H9 (cell line): Measurements from ENCODE around the gene LMO4. TPM values are rescaled to one million over a fixed set of nuclear protein-coding genes. Genes with fewer than 3 reads are reported as not detected.

ENCODE experiments used
- DNase-seq: peaks from one replicate; pipeline ENCODE4 v3.0.0-alpha.2; 2017
- H2AFZ ChIP-seq: one replicate; pipeline ENCODE4 v1.6.1; 2013; ENCODE audit warnings: mild to moderate bottlenecking, low read length, control low read depth, moderate library complexity
- H2AK5ac ChIP-seq: 2 replicates; pipeline ENCODE4 v1.6.1; 2013; ENCODE audit warnings: low read length, control low read depth, mixed read lengths; ENCODE audit not compliant: insufficient read length
- H2BK120ac ChIP-seq: one replicate; pipeline ENCODE4 v1.6.1; 2013; ENCODE audit warnings: low read depth, mild to moderate bottlenecking, low read length, control low read depth, inconsistent platforms; ENCODE audit not compliant: poor library complexity, severe bottlenecking
- H2BK12ac ChIP-seq: 2 replicates; pipeline ENCODE4 v1.6.1; 2013; ENCODE audit warnings: low read length, control low read depth, mixed read lengths, low read depth; ENCODE audit not compliant: insufficient read length
- H2BK15ac ChIP-seq: 2 replicates; pipeline ENCODE4 v1.6.1; 2013; ENCODE audit warnings: low read depth, low read length, control low read depth
- H2BK20ac ChIP-seq: one replicate; pipeline ENCODE4 v1.6.1; 2013; ENCODE audit warnings: low read depth, mild to moderate bottlenecking, low read length, control low read depth, inconsistent platforms; ENCODE audit not compliant: poor library complexity, severe bottlenecking
- H2BK5ac ChIP-seq: 2 replicates; pipeline ENCODE4 v1.6.1; 2013; ENCODE audit warnings: low read length, control low read depth, mixed read lengths; ENCODE audit not compliant: insufficient read length
- H3K14ac ChIP-seq: 2 replicates; pipeline ENCODE4 v1.6.1; 2013; ENCODE audit warnings: low read length, control low read depth; ENCODE audit not compliant: insufficient read depth
- H3K18ac ChIP-seq: 2 replicates; pipeline ENCODE4 v1.6.1; 2013; ENCODE audit warnings: low read depth, mild to moderate bottlenecking, mixed read lengths, low read length, control low read depth; ENCODE audit not compliant: insufficient read length
- H3K23ac ChIP-seq: 2 replicates; pipeline ENCODE4 v1.6.1; 2013; ENCODE audit warnings: low read length, control low read depth, mixed read lengths, low read depth; ENCODE audit not compliant: insufficient read length
- H3K23me2 ChIP-seq: 2 replicates; pipeline ENCODE4 v1.6.1; 2013; ENCODE audit warnings: low read depth, mild to moderate bottlenecking, mixed read lengths, low read length, control low read depth; ENCODE audit not compliant: insufficient read length, poor library complexity, severe bottlenecking
- H3K27ac ChIP-seq: 2 replicates; pipeline ENCODE4 v1.5.1; 2013; ENCODE audit warnings: low read length, control low read depth, mixed read lengths, low read depth; ENCODE audit not compliant: insufficient read length
- H3K27me3 ChIP-seq: 2 replicates; pipeline ENCODE4 v1.6.1; 2013; ENCODE audit warnings: low read length, control low read depth, inconsistent platforms; ENCODE audit not compliant: insufficient read depth
- H3K4ac ChIP-seq: 2 replicates; pipeline ENCODE4 v1.6.1; 2013; ENCODE audit warnings: low read depth, mild to moderate bottlenecking, control low read depth, inconsistent platforms, low read length, moderate library complexity
- H3K4me1 ChIP-seq: 2 replicates; pipeline ENCODE4 v1.6.1; 2013; ENCODE audit warnings: low read length, control low read depth, inconsistent platforms; ENCODE audit not compliant: insufficient read depth
- H3K4me2 ChIP-seq: 2 replicates; pipeline ENCODE4 v1.6.1; 2013; ENCODE audit warnings: low read length, control low read depth, mixed read lengths; ENCODE audit not compliant: insufficient read length, insufficient read depth
- H3K56ac ChIP-seq: 2 replicates; pipeline ENCODE4 v1.6.1; 2013; ENCODE audit warnings: low read depth, mild to moderate bottlenecking, mixed read lengths, low read length, control low read depth; ENCODE audit not compliant: insufficient read length
- H3K79me1 ChIP-seq: 2 replicates; pipeline ENCODE4 v1.6.1; 2013; ENCODE audit warnings: low read depth, mild to moderate bottlenecking, moderate library complexity, low read length, control low read depth, inconsistent platforms; ENCODE audit not compliant: insufficient read depth, poor library complexity, severe bottlenecking
- H3K79me2 ChIP-seq: 2 replicates; pipeline ENCODE4 v1.6.1; 2013; ENCODE audit warnings: low read length, control low read depth, inconsistent platforms; ENCODE audit not compliant: insufficient read depth
- H3K9ac ChIP-seq: 2 replicates; pipeline ENCODE4 v1.6.1; 2013; ENCODE audit warnings: low read length, control low read depth, mixed read lengths; ENCODE audit not compliant: insufficient read length; ENCODE audit errors: extremely low read depth
- H3K9me3 ChIP-seq: one replicate; pipeline ENCODE4 v1.6.1; 2013; ENCODE audit warnings: low read depth, low read length, inconsistent platforms; ENCODE audit not compliant: control insufficient read depth
- H3T11ph ChIP-seq: one replicate; pipeline ENCODE4 v1.6.1; 2013; ENCODE audit warnings: mild to moderate bottlenecking, low read length, control low read depth, inconsistent platforms
- H4K20me1 ChIP-seq: one replicate; pipeline ENCODE4 v1.6.1; 2013; ENCODE audit not compliant: control insufficient read depth, insufficient read length, insufficient read depth
- H4K5ac ChIP-seq: 2 replicates; pipeline ENCODE4 v1.6.1; 2013; ENCODE audit warnings: low read depth, mild to moderate bottlenecking, mixed read lengths, low read length, control low read depth; ENCODE audit not compliant: insufficient read length
- H4K8ac ChIP-seq: replicated peaks from 2 replicates; pipeline ENCODE4 v1.6.1; 2013; ENCODE audit warnings: low read length, control low read depth, mixed read lengths, low read depth; ENCODE audit not compliant: insufficient read length
- H4K91ac ChIP-seq: 2 replicates; pipeline ENCODE4 v1.6.1; 2013; ENCODE audit warnings: low read depth, mild to moderate bottlenecking, moderate library complexity, mixed read lengths, low read length, control low read depth; ENCODE audit not compliant: insufficient read length
- H3K27ac Mint-ChIP-seq, 3 experiments: 2 replicates in 2 of 3; 3 replicates in 1 of 3; pipeline ENCODE4 v1.8.0; 2020 to 2021; ENCODE audit warnings: mixed read lengths in 3 of 3, mild to moderate bottlenecking in 1 of 3, moderate library complexity in 1 of 3
- H3K27me3 Mint-ChIP-seq: 2 replicates; pipeline ENCODE4 v1.8.0; 2021; ENCODE audit warnings: low read depth, mild to moderate bottlenecking, moderate library complexity, mixed read lengths
- H3K36me3 Mint-ChIP-seq, 3 experiments: 2 replicates in 2 of 3; 3 replicates in 1 of 3; pipeline ENCODE4 v1.8.0; 2020 to 2021; ENCODE audit warnings: low read depth in 3 of 3, mixed read lengths in 3 of 3; ENCODE audit not compliant: insufficient read depth in 1 of 3
- H3K4me1 Mint-ChIP-seq, 2 experiments: 2 replicates each; pipeline ENCODE4 v1.8.0; 2020; ENCODE audit warnings: mixed read lengths in 2 of 2
- H3K4me3 Mint-ChIP-seq, 2 experiments: 2 replicates in 1 of 2; 3 replicates in 1 of 2; pipeline ENCODE4 v1.8.0; 2020 to 2021; ENCODE audit warnings: mild to moderate bottlenecking in 2 of 2, mixed read lengths in 2 of 2, moderate library complexity in 1 of 2
- H3K9me3 Mint-ChIP-seq, 2 experiments: 2 replicates in 1 of 2; 3 replicates in 1 of 2; pipeline ENCODE4 v1.8.0; 2020; ENCODE audit warnings: mild to moderate bottlenecking in 2 of 2, mixed read lengths in 2 of 2, moderate library complexity in 1 of 2
- CTCF ChIP-seq: fragments of 200-600 bp; sonication (generic); conservative IDR thresholded peaks from 3 replicates; pipeline ENCODE4 v1.8.0; 2021; ENCODE audit warnings: antibody characterized with exemption, mild to moderate bottlenecking
- WGBS: extraction: QIAGEN DNeasy Blood & Tissue Kit; methylation state at CpG from one replicate; pipeline ENCODE4 v1.1.7; 2013; ENCODE audit warnings: missing lambda C conversion rate, low lambda C conversion rate, mixed read lengths; ENCODE audit not compliant: insufficient read length; ENCODE audit errors: extremely low coverage; 5-methylcytosine and 5-hydroxymethylcytosine counted together
- total RNA-seq: library from RNA; stranded (reverse); gene quantifications from 2 replicates; pipeline ENCODE4 v1.2.1, GENCODE V29; 2021

LMO4 gene
- total RNA-seq, 1 experiment from 2014 or later: 64.9 TPM

- no peaks in the 10 kb centered on the region; the same call in none of the 2 replicates for H3K4me1 ChIP-seq
- H3K14ac ChIP-seq: no peak overlapping the region
- no peak overlapping the region for H4K91ac ChIP-seq
- H3K27ac ChIP-seq: no peak overlapping the region
- H2BK12ac ChIP-seq: no peak overlapping the region
- WGBS: no CpG with 5 or more reads among the region's 11 CpGs
- no peak overlapping the region for H2BK120ac ChIP-seq
- Mint-ChIP-seq H3K36me3 (no peaks in the 10 kb centered on the region), H3K4me1 (peaks cover 16 to 20% of the 10 kb centered on the region in 2 experiments), H3K9me3 (no peaks in the 10 kb centered on the region), H3K4me3 (no peak overlapping the region), H3K27me3 (no peaks in the 10 kb centered on the region), H3K27ac (no peak overlapping the region)
- H3K18ac ChIP-seq: no peak overlapping the region
- no peaks in the 10 kb centered on the region for H4K20me1 ChIP-seq
- H2BK15ac ChIP-seq: no peak overlapping the region
- no peaks in the 10 kb centered on the region for H3K79me2 ChIP-seq
- no peaks in the 10 kb centered on the region for H3K9me3 ChIP-seq
- H2BK20ac ChIP-seq: no peak overlapping the region
- no peaks in the 10 kb centered on the region for H3K23me2 ChIP-seq
- no peak overlapping the region for H4K5ac ChIP-seq
- H3K4ac ChIP-seq: no peak overlapping the region
- H2BK5ac ChIP-seq: no peak overlapping the region
- H3K4me2 ChIP-seq: no peak overlapping the region
- H4K8ac ChIP-seq: no peak overlapping the region
- no peak overlapping the region for H3K9ac ChIP-seq
- no peak overlapping the region for H2AFZ ChIP-seq
- TF ChIP-seq CTCF: no peak
- no peak overlapping the region for H3K56ac ChIP-seq
- no peaks in the 10 kb centered on the region for H3K27me3 ChIP-seq
- DNase-seq: no peak
- no peaks in the 10 kb centered on the region for H3K79me1 ChIP-seq
- no peak overlapping the region for H2AK5ac ChIP-seq
- H3T11ph ChIP-seq: no peak overlapping the region
- no peak overlapping the region for H3K23ac ChIP-seq
Measured at GRCh38 chr1:87295445-87296110, 33.1 kb upstream of the LMO4 start.
